Smooth muscle cell (in vitro differentiated cells): ENCODE measurements around the gene RALA. TPM values are rescaled to one million over a fixed set of nuclear protein-coding genes. Genes with fewer than 3 reads are reported as not detected.

Source experiments
- DNase-seq: peaks from one replicate; lab custom pipeline; 2025; ENCODE audit not compliant: unreplicated experiment; lab: John Stamatoyannopoulos, UW
- H2AFZ ChIP-seq: fragments of 200-600 bp; sonication (generic); 2 replicates; pipeline ENCODE4 v1.6.0; 2016; ENCODE audit warnings: antibody characterized with exemption, low read depth, mild to moderate bottlenecking
- H3F3A ChIP-seq: fragments of 200-600 bp; sonication (generic); 2 replicates; pipeline ENCODE4 v1.6.0; 2017; ENCODE audit warnings: antibody characterized with exemption, low read depth
- H3K27ac ChIP-seq: fragments of 200-600 bp; sonication (generic); 2 replicates; pipeline ENCODE4 v1.5.1; 2016; ENCODE audit warnings: low read depth, mild to moderate bottlenecking
- H3K27me3 ChIP-seq: fragments of 200-600 bp; sonication (generic); 2 replicates; pipeline ENCODE4 v1.6.1; 2016; ENCODE audit warnings: low read depth, mild to moderate bottlenecking
- H3K36me3 ChIP-seq: fragments of 200-600 bp; sonication (generic); 2 replicates; pipeline ENCODE4 v1.5.1; 2016; ENCODE audit warnings: low read depth
- H3K4me1 ChIP-seq: fragments of 200-600 bp; sonication (generic); 2 replicates; pipeline ENCODE4 v1.5.1; 2016; ENCODE audit warnings: low read depth
- H3K4me2 ChIP-seq: fragments of 200-600 bp; sonication (generic); 2 replicates; pipeline ENCODE4 v1.6.0; 2016; ENCODE audit warnings: mild to moderate bottlenecking
- H3K4me3 ChIP-seq: fragments of 200-600 bp; sonication (generic); 2 replicates; pipeline ENCODE4 v1.5.1; 2016; ENCODE audit warnings: mild to moderate bottlenecking
- H3K79me2 ChIP-seq: fragments of 200-600 bp; sonication (generic); 2 replicates; pipeline ENCODE4 v1.6.0; 2016; ENCODE audit warnings: low read depth, mild to moderate bottlenecking
- H3K9ac ChIP-seq: fragments of 200-600 bp; sonication (generic); 2 replicates; pipeline ENCODE4 v1.6.0; 2016; ENCODE audit warnings: low read depth
- H3K9me3 ChIP-seq: fragments of 200-600 bp; sonication (generic); replicated peaks from 2 replicates; pipeline ENCODE4 v1.5.1; 2016; ENCODE audit warnings: low read depth
- H4K20me1 ChIP-seq: fragments of 200-600 bp; sonication (generic); 2 replicates; pipeline ENCODE4 v1.6.0; 2016; ENCODE audit warnings: low read depth
- WGBS: methylation state at CpG from one replicate; pipeline ENCODE4 v1.1.7; 2016; ENCODE audit warnings: low lambda C conversion rate; 5-methylcytosine and 5-hydroxymethylcytosine counted together
- polyA plus RNA-seq: library from polyadenylated mRNA; unstranded; fragments of >200 nt; fragmentation: Nextera tagmentation; extraction: Ambion mirVana; gene quantifications from 2 replicates; pipeline ENCODE4 v1.2.1, GENCODE V29; 2016
- total RNA-seq: library from RNA; depleted of rRNA; stranded (reverse); fragments of >200 nt; gene quantifications from 2 replicates; pipeline ENCODE4 v1.2.3, GENCODE V29; 2014
- TF ChIP-seq, protein P1 (sequence below): fragments of 200-600 bp; sonication (generic); IDR thresholded peaks from 2 replicates; pipeline ENCODE4 v1.5.1; 2017; ENCODE audit warnings: borderline replicate concordance, mild to moderate bottlenecking, antibody characterized with exemption; ENCODE audit not compliant: insufficient read depth, poor library complexity, severe bottlenecking

RALA gene
- total and polyA plus RNA-seq, 2 experiments from 2014 or later: 19.5 to 42.8 TPM

GRCh38 chr7:39709768-39710311, 86.5 kb downstream of the RALA start:
- peak; percentile 3 for DNase-seq
- Histone ChIP-seq H4K20me1 (peaks cover 4% of the 10 kb centered on the region), H3K27me3 (no peaks in the 10 kb centered on the region), H3F3A (peaks cover 2% of the 10 kb centered on the region), H3K9me3 (no peaks in the 10 kb centered on the region), H3K27ac (peak overlapping the region; percentile 56), H3K9ac (no peak overlapping the region), H3K79me2 (no peaks in the 10 kb centered on the region), H3K36me3 (no peaks in the 10 kb centered on the region), H3K4me1 (peaks cover 9% of the 10 kb centered on the region), H2AFZ (no peak overlapping the region), H3K4me2 (peak overlapping the region; percentile 11), H3K4me3 (no peak overlapping the region)
- WGBS: 28% methylated on average over 3 of the region's 3 CpGs
- TF ChIP-seq, protein P1, sequence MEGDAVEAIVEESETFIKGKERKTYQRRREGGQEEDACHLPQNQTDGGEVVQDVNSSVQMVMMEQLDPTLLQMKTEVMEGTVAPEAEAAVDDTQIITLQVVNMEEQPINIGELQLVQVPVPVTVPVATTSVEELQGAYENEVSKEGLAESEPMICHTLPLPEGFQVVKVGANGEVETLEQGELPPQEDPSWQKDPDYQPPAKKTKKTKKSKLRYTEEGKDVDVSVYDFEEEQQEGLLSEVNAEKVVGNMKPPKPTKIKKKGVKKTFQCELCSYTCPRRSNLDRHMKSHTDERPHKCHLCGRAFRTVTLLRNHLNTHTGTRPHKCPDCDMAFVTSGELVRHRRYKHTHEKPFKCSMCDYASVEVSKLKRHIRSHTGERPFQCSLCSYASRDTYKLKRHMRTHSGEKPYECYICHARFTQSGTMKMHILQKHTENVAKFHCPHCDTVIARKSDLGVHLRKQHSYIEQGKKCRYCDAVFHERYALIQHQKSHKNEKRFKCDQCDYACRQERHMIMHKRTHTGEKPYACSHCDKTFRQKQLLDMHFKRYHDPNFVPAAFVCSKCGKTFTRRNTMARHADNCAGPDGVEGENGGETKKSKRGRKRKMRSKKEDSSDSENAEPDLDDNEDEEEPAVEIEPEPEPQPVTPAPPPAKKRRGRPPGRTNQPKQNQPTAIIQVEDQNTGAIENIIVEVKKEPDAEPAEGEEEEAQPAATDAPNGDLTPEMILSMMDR: no peak

GRCh38 chr7:39712751-39713150, 89.4 kb downstream of the RALA start:
- WGBS: 96% methylated on average over 1 of the region's 1 CpG
- H3K4me3 ChIP-seq: no peak overlapping the region
- H4K20me1 ChIP-seq: no peaks in the 10 kb centered on the region
- DNase-seq: no peak
- H3K36me3 ChIP-seq: no peaks in the 10 kb centered on the region
- H3K79me2 ChIP-seq: no peaks in the 10 kb centered on the region
- H3K27ac ChIP-seq: no peak overlapping the region
- peaks cover 9% of the 10 kb centered on the region for H3K4me1 ChIP-seq
- TF ChIP-seq, protein P1: no peak
- peaks cover 2% of the 10 kb centered on the region for H3F3A ChIP-seq
- H3K9me3 ChIP-seq: no peaks in the 10 kb centered on the region
- no peak overlapping the region for H3K9ac ChIP-seq
- no peak overlapping the region for H2AFZ ChIP-seq
- no peak overlapping the region for H3K4me2 ChIP-seq
- H3K27me3 ChIP-seq: no peaks in the 10 kb centered on the region

DNA sequence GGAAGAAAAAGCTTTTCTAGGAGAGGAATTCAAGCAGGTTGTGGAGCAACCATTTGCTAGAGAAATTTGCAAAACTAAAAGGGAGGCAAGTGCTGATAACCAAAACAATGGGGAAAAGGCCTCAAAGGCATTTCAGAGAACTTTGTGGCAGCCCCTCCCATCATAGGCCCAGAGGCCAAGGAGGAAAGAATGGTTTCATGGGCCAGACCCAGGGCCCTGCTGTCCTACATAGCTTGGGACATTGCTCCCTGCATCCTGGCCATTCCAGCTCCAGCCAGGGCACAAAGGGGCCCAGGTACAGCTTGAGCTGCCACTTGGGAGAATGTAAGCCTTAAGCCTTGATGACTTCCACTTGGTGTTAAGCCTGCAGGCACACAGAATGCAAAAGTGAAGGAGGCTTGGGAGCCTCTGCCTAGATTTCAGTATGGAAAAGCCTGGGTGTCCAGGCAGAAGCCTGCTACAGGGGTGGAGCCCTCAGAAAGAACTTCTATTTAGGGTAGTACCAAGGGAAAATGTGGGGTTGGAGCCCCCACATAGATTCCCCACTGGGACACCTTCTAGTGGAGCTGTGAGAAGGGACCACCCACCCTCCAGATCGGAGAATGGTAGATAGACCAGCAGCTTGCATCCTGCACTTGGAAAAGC, 91.2 kb downstream of the RALA start:
- H3K27ac ChIP-seq: no peak overlapping the region
- no peaks in the 10 kb centered on the region for H3K79me2 ChIP-seq
- H3K9me3 ChIP-seq: no peaks in the 10 kb centered on the region
- no peak for DNase-seq
- H3K36me3 ChIP-seq: no peaks in the 10 kb centered on the region
- H3K9ac ChIP-seq: no peak overlapping the region
- H3K27me3 ChIP-seq: no peaks in the 10 kb centered on the region
- no peak overlapping the region for H3K4me3 ChIP-seq
- H2AFZ ChIP-seq: no peak overlapping the region
- no peaks in the 10 kb centered on the region for H3F3A ChIP-seq
- 93% methylated on average over 1 of the region's 1 CpG for WGBS
- H3K4me1 ChIP-seq: peaks cover 4% of the 10 kb centered on the region
- no peak overlapping the region for H3K4me2 ChIP-seq
- TF ChIP-seq, protein P1: no peak
- no peaks in the 10 kb centered on the region for H4K20me1 ChIP-seq

DNA sequence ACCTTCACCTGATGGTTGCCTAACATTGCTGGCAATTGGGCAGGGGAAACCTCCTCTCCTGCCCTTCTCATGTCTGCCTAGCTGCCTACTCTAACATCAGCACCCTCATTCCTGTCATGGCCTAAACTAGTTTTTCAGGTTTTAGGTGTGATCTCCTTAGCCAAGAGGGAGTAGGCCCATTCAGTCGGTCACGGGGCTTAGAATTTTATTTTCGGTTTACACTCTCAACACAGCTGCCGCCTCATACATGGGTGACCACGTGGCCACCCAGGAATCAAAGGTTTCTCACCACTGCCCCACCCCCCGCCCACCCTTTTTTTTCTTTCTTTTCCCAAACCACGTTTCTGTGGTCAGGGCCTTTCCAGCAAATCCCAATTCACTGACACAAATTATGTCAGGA, 97.2 kb downstream of the RALA start:
- 26% methylated on average over 7 of the region's 7 CpGs for WGBS
- Histone ChIP-seq H4K20me1 (no peaks in the 10 kb centered on the region), H3F3A (no peaks in the 10 kb centered on the region), H3K27me3 (no peaks in the 10 kb centered on the region), H2AFZ (no peak overlapping the region), H3K4me2 (peak overlapping the region; percentile 28), H3K4me1 (no peaks in the 10 kb centered on the region), H3K79me2 (no peaks in the 10 kb centered on the region), H3K27ac (peak overlapping the region; percentile 3), H3K9ac (no peak overlapping the region), H3K9me3 (no peaks in the 10 kb centered on the region), H3K36me3 (no peaks in the 10 kb centered on the region), H3K4me3 (no peak overlapping the region)
- TF ChIP-seq, protein P1: no peak
- no peak for DNase-seq
